Esophagus muscularis mucosa (tissue), 4 donors: Measurements from ENCODE around the gene AUTS2. TPM values are rescaled to one million over a fixed set of nuclear protein-coding genes. Genes with fewer than 3 reads are reported as not detected.

Experiments used
- DNase-seq: peaks from one replicate; pipeline ENCODE4 v3.0.0-alpha.2; 2017; ENCODE audit errors: extremely low spot score
- H3K27ac ChIP-seq, 4 donors: fragments of 200-600 bp; sonication (generic); replicated peaks in 1 of 4; 1 replicate in 3 of 4; 2 replicates in 1 of 4; pipeline ENCODE4 v1.5.1; 2016 to 2019; ENCODE audit warnings: mild to moderate bottlenecking in 1 of 4
- H3K27me3 ChIP-seq, 4 donors: fragments of 200-600 bp; sonication (generic); one replicate each; pipeline versions ENCODE4 v1.5.1 to v1.6.0; 2016 to 2019
- H3K36me3 ChIP-seq, 4 donors: fragments of 200-600 bp; sonication (generic); one replicate each; pipeline ENCODE4 v1.5.1; 2016 to 2019
- H3K4me1 ChIP-seq, 4 donors: fragments of 200-600 bp; sonication (generic); one replicate each; pipeline ENCODE4 v1.5.1; 2016 to 2019
- H3K4me3 ChIP-seq, 4 donors: fragments of 200-600 bp; sonication (generic); 1 replicate in 2 of 4; 2 replicates in 2 of 4; pipeline ENCODE4 v1.5.1; 2016 to 2019; ENCODE audit warnings: mild to moderate bottlenecking in 4 of 4, moderate library complexity in 1 of 4
- H3K9me3 ChIP-seq, 4 donors: fragments of 200-600 bp; sonication (generic); 1 replicate in 3 of 4; 2 replicates in 1 of 4; pipeline ENCODE4 v1.5.1; 2016 to 2019
- EP300 ChIP-seq: sonication (generic); formaldehyde crosslinking; IDR thresholded peaks from one replicate; pipeline ENCODE4 v1.6.1; 2017; ENCODE audit warnings: antibody characterized with exemption
- POLR2A ChIP-seq: fragments of 450-650 bp; IDR thresholded peaks from one replicate; pipeline ENCODE4 v1.6.1; 2017; ENCODE audit warnings: antibody characterized with exemption, moderate library complexity, mild to moderate bottlenecking, low read depth
- POLR2AphosphoS5 ChIP-seq, 2 donors: sonication (generic); formaldehyde crosslinking; IDR thresholded peaks; one replicate each; pipeline ENCODE4 v1.6.1; 2017; ENCODE audit warnings: antibody characterized with exemption in 2 of 2
- WGBS: methylation state at CpG from one replicate; pipeline ENCODE4 v1.1.5; 2018; 5-methylcytosine and 5-hydroxymethylcytosine counted together
- intact Hi-C: fragments of 100-400 bp; cut with DNase I; formaldehyde crosslinking; loops from one replicate; pipeline ENCODE4 v1.15.1; 2023
- total RNA-seq, 4 donors: library from RNA; depleted of rRNA; stranded (reverse); fragments of >200 nt; gene quantifications; one replicate each; pipeline versions ENCODE4 v1.1.0 to v1.2.1, GENCODE V29; 2016
- TF ChIP-seq, protein P1 (sequence below), 3 experiments: fragments of 200-600 bp in 2 of 3; fragments of 450-650 bp in 1 of 3; sonication (generic) in 2 of 3; IDR thresholded peaks; one replicate each; pipeline ENCODE4 v1.5.1; 2017 to 2019; ENCODE audit warnings: antibody characterized with exemption in 3 of 3, mild to moderate bottlenecking in 2 of 3, moderate library complexity in 1 of 3

AUTS2 gene
- total RNA-seq, 4 donors from 2014 or later = 18.5 to 44.9 (median 34.2) TPM

DNA sequence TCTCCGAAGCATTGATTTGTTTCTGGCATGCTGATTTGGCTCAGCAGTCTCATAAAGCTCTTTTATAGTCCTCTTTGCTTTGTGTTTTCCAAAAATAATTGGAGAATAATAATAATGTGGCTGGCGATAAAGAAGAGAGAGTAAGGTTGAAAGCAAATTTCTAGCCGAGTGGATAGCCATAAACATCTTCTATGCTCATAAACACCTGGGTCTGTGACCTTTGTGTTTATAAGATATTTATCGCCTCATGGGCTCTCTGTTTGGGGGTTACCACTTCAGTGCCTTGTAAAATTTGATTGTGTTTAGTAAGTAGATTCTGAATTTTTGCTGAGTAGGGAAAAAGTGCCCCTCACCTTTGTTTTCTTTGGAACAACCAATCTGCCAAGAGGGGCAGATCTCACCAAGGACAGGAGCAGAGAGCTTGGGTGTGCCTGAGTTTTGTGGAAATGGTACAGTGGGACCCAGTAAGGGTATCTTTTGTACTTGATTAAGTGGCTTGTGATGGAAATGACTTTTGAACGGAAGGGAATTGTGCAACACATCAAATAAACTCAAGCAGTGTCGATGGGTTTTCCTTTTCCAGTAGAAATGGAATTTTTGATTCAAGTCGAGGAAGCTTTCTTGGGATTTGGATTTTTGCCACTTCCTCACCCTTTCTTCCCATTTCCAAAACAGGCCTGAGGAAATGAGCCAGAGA, 220.5 kb downstream of the AUTS2 start:
- no peak for TF ChIP-seq EP300
- no peak for TF ChIP-seq POLR2AphosphoS5 (IDR thresholded peaks at IDR 0.05)
- TF ChIP-seq, protein P1, sequence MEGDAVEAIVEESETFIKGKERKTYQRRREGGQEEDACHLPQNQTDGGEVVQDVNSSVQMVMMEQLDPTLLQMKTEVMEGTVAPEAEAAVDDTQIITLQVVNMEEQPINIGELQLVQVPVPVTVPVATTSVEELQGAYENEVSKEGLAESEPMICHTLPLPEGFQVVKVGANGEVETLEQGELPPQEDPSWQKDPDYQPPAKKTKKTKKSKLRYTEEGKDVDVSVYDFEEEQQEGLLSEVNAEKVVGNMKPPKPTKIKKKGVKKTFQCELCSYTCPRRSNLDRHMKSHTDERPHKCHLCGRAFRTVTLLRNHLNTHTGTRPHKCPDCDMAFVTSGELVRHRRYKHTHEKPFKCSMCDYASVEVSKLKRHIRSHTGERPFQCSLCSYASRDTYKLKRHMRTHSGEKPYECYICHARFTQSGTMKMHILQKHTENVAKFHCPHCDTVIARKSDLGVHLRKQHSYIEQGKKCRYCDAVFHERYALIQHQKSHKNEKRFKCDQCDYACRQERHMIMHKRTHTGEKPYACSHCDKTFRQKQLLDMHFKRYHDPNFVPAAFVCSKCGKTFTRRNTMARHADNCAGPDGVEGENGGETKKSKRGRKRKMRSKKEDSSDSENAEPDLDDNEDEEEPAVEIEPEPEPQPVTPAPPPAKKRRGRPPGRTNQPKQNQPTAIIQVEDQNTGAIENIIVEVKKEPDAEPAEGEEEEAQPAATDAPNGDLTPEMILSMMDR (IDR thresholded peaks at IDR 0.05) = no peak
- TF ChIP-seq POLR2A = no peak
- no peak for DNase-seq
- no peak overlapping the region for H3K27ac ChIP-seq
- peaks cover 31 to 87% (median 80%) of the 10 kb centered on the region in 4 donors for H3K4me1 ChIP-seq
- WGBS = 76% methylated on average over 7 of the region's 7 CpGs
- no peaks in the 10 kb centered on the region for H3K9me3 ChIP-seq
- no peaks in the 10 kb centered on the region for H3K27me3 ChIP-seq
- no peak overlapping the region for H3K4me3 ChIP-seq
- intact Hi-C loops = no loop called here
- H3K36me3 ChIP-seq = no peaks in the 10 kb centered on the region

DNA sequence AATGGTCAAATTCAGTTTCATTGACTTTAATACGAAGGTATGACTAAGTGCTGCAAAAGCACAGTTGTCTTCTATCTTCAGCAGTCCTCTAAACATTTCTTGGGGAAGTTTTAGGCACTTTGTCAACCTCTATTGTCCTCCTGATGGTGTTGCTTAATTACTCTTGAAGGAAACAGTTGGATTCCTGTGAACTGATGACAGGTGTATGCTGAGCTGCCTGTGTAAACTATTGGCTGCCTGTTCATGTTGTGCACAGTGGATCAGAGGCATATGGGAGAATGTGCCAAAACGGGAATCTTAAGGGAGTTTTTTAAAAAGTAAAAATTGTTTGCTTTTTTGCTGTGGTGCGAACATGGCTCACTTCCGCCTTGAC, 221.0 kb downstream of the AUTS2 start:
- TF ChIP-seq EP300 = no peak
- no peak for TF ChIP-seq POLR2A
- TF ChIP-seq, protein P1 (IDR thresholded peaks at IDR 0.05) = no peak
- TF ChIP-seq POLR2AphosphoS5 (IDR thresholded peaks at IDR 0.05) = no peak
- no peak overlapping the region for H3K27ac ChIP-seq
- H3K4me3 ChIP-seq = no peak overlapping the region
- DNase-seq = no peak
- WGBS = 67% methylated on average over 4 of the region's 4 CpGs
- no peaks in the 10 kb centered on the region for H3K9me3 ChIP-seq
- intact Hi-C loops = no loop called here
- H3K36me3 ChIP-seq = no peaks in the 10 kb centered on the region
- peaks cover 26 to 82% (median 74%) of the 10 kb centered on the region in 4 donors for H3K4me1 ChIP-seq
- no peaks in the 10 kb centered on the region for H3K27me3 ChIP-seq

DNA sequence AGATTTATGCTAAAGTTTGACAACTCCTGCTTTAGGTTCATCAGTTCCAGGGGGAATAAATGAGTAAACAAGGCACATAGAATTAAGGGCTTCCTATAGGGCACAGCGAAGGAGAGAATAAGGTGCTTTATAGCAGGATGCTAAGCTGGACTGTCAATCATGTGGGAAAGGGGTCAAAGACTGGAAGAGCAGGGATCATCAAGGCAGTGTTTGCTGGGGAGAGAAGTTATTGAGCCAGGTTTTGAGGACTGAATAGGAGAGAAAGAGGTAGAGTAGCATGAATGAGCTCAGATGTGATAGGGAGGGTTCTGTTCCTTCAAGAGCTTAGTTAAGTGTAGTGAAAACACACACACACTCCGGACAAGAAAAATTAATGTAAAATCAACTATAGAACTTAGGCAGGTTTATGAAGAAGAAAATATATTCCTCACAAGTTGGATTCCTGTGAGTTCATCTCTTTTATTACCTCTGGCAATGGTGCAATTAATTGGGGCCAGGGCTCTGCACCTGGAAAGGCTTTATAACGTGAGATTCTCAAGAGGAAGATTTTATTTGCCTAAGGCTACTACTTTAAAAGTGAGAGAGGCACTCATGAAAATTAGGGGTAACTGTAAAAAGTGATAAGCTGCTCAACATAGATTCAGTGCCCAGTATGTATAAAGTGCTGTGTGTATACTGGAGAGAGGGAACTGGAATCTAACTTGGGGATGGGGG, 222.4 kb downstream of the AUTS2 start:
- TF ChIP-seq POLR2AphosphoS5 (IDR thresholded peaks at IDR 0.05) = no peak
- TF ChIP-seq EP300 = no peak
- no peak overlapping the region for H3K4me3 ChIP-seq
- no peak for DNase-seq
- peaks cover 25 to 81% (median 74%) of the 10 kb centered on the region in 4 donors for H3K4me1 ChIP-seq
- H3K9me3 ChIP-seq = no peaks in the 10 kb centered on the region
- WGBS = 80% methylated on average over 3 of the region's 3 CpGs
- no peaks in the 10 kb centered on the region for H3K27me3 ChIP-seq
- no peak overlapping the region for H3K27ac ChIP-seq
- no peaks in the 10 kb centered on the region for H3K36me3 ChIP-seq
- intact Hi-C loops = no loop called here

DNA sequence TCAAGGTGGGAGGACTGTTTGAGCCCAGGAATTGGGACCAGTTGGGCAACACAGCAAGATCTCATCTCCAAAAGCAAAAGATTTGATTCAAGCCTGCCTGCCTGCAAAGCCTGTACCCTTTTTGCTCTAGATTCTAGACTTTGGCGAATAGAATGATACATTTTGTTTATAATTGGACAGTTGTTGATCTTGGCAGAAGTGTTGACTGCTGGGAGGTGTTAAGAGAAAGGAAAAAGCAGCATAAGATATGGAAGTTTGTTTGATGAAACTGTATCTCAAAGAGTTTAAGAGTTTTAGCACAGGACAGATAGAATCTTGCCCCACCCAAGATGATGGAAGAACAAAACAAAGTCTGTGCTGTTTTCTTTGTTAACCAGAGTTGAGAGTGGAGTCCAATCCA, 224.1 kb downstream of the AUTS2 start:
- no peaks in the 10 kb centered on the region for H3K27me3 ChIP-seq
- no peak for DNase-seq
- no peak for TF ChIP-seq POLR2AphosphoS5 (IDR thresholded peaks at IDR 0.05)
- TF ChIP-seq POLR2A = no peak
- TF ChIP-seq, protein P1 (IDR thresholded peaks at IDR 0.05) = no peak
- TF ChIP-seq EP300 = no peak
- intact Hi-C loops = no loop called here
- H3K4me3 ChIP-seq = no peak overlapping the region
- H3K27ac ChIP-seq = no peak overlapping the region
- H3K36me3 ChIP-seq = no peaks in the 10 kb centered on the region
- no peaks in the 10 kb centered on the region for H3K9me3 ChIP-seq
- H3K4me1 ChIP-seq = peaks cover 18 to 80% (median 70%) of the 10 kb centered on the region in 4 donors
- WGBS = 18% methylated on average over 1 of the region's 1 CpG

DNA sequence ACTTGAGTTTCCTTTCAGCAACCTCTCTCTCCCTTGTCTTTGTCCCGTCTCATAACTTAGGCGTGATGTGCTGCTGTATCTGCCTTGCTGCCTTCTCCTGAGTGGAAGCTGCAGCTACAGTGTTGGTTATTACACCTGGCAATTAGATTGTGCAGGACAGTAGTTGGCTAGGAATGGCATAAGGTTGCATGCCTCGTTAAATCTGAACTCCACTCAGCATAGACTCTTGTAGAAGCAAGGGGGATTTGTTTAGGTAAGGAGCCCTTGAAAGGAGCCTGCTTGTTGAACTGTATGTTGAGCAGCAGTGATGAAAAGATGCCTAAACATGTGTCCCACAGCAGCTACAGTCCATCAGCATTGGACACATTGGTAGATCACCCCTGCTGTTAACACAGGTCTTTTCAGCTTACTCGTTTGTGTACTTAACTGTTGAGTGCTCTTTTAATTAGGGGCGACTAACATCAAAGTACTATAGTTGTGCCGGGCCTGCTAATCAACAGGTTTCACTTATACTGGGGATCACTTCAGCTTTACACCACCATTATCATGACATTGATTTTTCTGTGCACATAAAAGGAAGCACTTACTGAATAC, 225.0 kb downstream of the AUTS2 start:
- DNase-seq = no peak
- TF ChIP-seq, protein P1 (IDR thresholded peaks at IDR 0.05) = no peak
- TF ChIP-seq EP300 = no peak
- no peak for TF ChIP-seq POLR2AphosphoS5 (IDR thresholded peaks at IDR 0.05)
- no peak for TF ChIP-seq POLR2A
- H3K4me3 ChIP-seq = no peak overlapping the region
- H3K36me3 ChIP-seq = no peaks in the 10 kb centered on the region
- 92% methylated on average over 6 of the region's 6 CpGs for WGBS
- H3K4me1 ChIP-seq = peaks cover 14 to 72% (median 61%) of the 10 kb centered on the region in 4 donors
- H3K9me3 ChIP-seq = no peaks in the 10 kb centered on the region
- H3K27me3 ChIP-seq = no peaks in the 10 kb centered on the region
- H3K27ac ChIP-seq = no peak overlapping the region
- intact Hi-C loops = no loop called here
